Measurements from ENCODE around the gene DDX60.

GRCh38 chr4:168174308-168174707 is 144.2 kb downstream of the DDX60 start:
- TF ChIP-seq PAX8 (IDR thresholded peaks at IDR 0.05) (no peak), FOXM1 (IDR thresholded peaks at IDR 0.05; ENCODE audit: low read depth, low read length) (no peak), MEF2A (IDR thresholded peaks at IDR 0.05; ENCODE audit: insufficient read depth, low read depth, low read length) (no peak), USF1 (IDR thresholded peaks at IDR 0.05; ENCODE audit: borderline replicate concordance, extremely low read length, insufficient read depth, low read depth, low read length) (no peak), PKNOX1 (IDR thresholded peaks at IDR 0.05) (no peak), E2F8 (IDR thresholded peaks at IDR 0.05; ENCODE audit: low read depth, partially characterized antibody) (no peak)
